Measurements from ENCODE around the gene BACH1.

The BACH1 gene

DNA sequence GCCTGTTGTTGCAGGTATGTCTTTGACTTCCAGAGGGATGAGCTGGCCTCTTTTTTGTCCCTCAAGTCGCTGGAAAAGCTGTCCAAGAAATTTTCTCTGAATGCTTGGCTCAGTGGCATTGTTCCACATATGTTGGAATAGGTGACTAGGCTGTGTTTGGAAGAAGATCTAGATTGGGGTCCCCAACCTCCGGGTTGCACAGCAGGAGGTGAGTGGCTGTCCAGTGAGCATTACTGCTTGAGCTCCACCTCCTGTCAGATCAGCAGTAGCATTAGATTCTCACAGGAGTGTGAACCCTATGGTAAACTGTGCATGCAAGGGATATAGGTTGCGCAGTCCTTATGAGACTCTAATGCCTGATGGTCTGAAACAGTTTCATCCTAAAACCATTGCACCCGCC, 18.1 kb downstream of the BACH1 start:
- Histone ChIP-seq H2AFZ (ENCODE audit: low read length) (no peak overlapping the region), H4K91ac (ENCODE audit: low read depth, low read length, poor library complexity) (no peak overlapping the region), H3K23ac (ENCODE audit: low read depth, low read length, poor library complexity) (no peak overlapping the region), H2BK5ac (ENCODE audit: low read length) (no peak overlapping the region), H2BK120ac (ENCODE audit: low read depth, low read length) (no peak overlapping the region), H3K4ac (ENCODE audit: low read length) (no peak overlapping the region), H3K79me1 (ENCODE audit: low read depth, low read length) (peaks cover 6% of the 10 kb centered on the region), H3K4me1 (ENCODE audit: control insufficient read depth in 2 of 2, insufficient read depth in 1 of 2, low read depth in 1 of 2, low read length in 2 of 2) (peaks cover 0 to 2% of the 10 kb centered on the region in 2 donors), H4K8ac (ENCODE audit: low read depth, low read length) (no peak overlapping the region), H3K14ac (ENCODE audit: low read length) (no peak overlapping the region), H3K4me2 (ENCODE audit: insufficient read depth, low read length, poor library complexity, severe bottlenecking) (no peak overlapping the region), H2BK15ac (ENCODE audit: low read length) (no peak overlapping the region), H3K4me3 (ENCODE audit: low read length in 2 of 2) (no peak overlapping the region), H3K9ac (ENCODE audit: low read depth, low read length, poor library complexity) (no peak overlapping the region), H2BK12ac (ENCODE audit: low read length) (no peak overlapping the region), H3K27ac (replicated peaks; ENCODE audit: low read length) (no peak overlapping the region), H2AK5ac (ENCODE audit: low read depth, low read length) (no peak overlapping the region), H3K9me3 (replicated peaks in 1 of 2; ENCODE audit: control insufficient read depth in 2 of 2, insufficient read depth in 1 of 2, low read depth in 1 of 2, low read length in 2 of 2) (peaks cover 2 to 16% of the 10 kb centered on the region in 2 donors), H3K36me3 (replicated peaks in 1 of 2; ENCODE audit: control insufficient read depth in 2 of 2, insufficient read depth in 2 of 2, low read length in 2 of 2) (peaks cover 4 to 13% of the 10 kb centered on the region in 2 donors), H3K27me3 (ENCODE audit: control insufficient read depth in 3 of 3, insufficient read depth in 3 of 3, low read depth in 1 of 3, low read length in 3 of 3) (no peaks in the 10 kb centered on the region), H3K18ac (ENCODE audit: low read length) (no peak overlapping the region)
- WGBS, 2 donors (ENCODE audit: extremely low coverage in 2 of 2, insufficient read length in 2 of 2, insufficient replicate concordance in 1 of 2), result no CpG with 5 or more reads among the region's 4 CpGs
- DNase-seq (ENCODE audit: low spot score), result no peak

DNA sequence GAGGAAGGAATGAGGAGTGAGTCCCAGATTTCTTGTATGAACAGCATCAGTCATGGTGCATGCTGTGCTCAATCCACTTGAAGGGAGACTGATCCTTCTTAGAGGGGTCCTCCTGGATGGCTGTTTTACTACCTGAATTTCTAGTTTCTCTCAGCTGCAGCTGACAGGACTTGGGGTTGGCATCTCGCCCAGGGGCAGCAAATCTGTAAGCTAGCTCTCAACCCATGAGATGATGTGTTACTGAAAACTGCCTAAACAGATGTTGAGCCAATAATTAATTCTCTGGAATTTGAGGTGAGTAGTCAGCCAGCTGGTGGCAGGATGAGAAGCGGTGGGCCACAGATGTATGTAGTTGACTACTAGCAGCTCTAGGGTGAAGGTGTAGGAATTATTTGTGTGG, 19.6 kb downstream of the BACH1 start:
- Histone ChIP-seq H3K9me3 (replicated peaks in 1 of 2; ENCODE audit: control insufficient read depth in 2 of 2, insufficient read depth in 1 of 2, low read depth in 1 of 2, low read length in 2 of 2) (peaks cover 2 to 8% of the 10 kb centered on the region in 2 donors), H2BK120ac (ENCODE audit: low read depth, low read length) (no peak overlapping the region), H3K4me1 (ENCODE audit: control insufficient read depth in 2 of 2, insufficient read depth in 1 of 2, low read depth in 1 of 2, low read length in 2 of 2) (peaks cover 0 to 2% of the 10 kb centered on the region in 2 donors), H2AFZ (ENCODE audit: low read length) (no peak overlapping the region), H2AK5ac (ENCODE audit: low read depth, low read length) (no peak overlapping the region), H3K9ac (ENCODE audit: low read depth, low read length, poor library complexity) (no peak overlapping the region), H3K4ac (ENCODE audit: low read length) (no peak overlapping the region), H3K27me3 (ENCODE audit: control insufficient read depth in 3 of 3, insufficient read depth in 3 of 3, low read depth in 1 of 3, low read length in 3 of 3) (no peaks in the 10 kb centered on the region), H2BK5ac (ENCODE audit: low read length) (no peak overlapping the region), H3K36me3 (replicated peaks in 1 of 2; ENCODE audit: control insufficient read depth in 2 of 2, insufficient read depth in 2 of 2, low read length in 2 of 2) (peaks cover 7 to 28% of the 10 kb centered on the region in 2 donors), H4K91ac (ENCODE audit: low read depth, low read length, poor library complexity) (no peak overlapping the region), H3K4me3 (ENCODE audit: low read length in 2 of 2) (no peak overlapping the region), H3K79me1 (ENCODE audit: low read depth, low read length) (peaks cover 6% of the 10 kb centered on the region), H3K14ac (ENCODE audit: low read length) (no peak overlapping the region), H2BK15ac (ENCODE audit: low read length) (no peak overlapping the region), H4K8ac (ENCODE audit: low read depth, low read length) (no peak overlapping the region), H3K4me2 (ENCODE audit: insufficient read depth, low read length, poor library complexity, severe bottlenecking) (no peak overlapping the region), H2BK12ac (ENCODE audit: low read length) (no peak overlapping the region), H3K18ac (ENCODE audit: low read length) (no peak overlapping the region), H3K23ac (ENCODE audit: low read depth, low read length, poor library complexity) (no peak overlapping the region), H3K27ac (replicated peaks; ENCODE audit: low read length) (no peak overlapping the region)
- WGBS, 2 donors (ENCODE audit: extremely low coverage in 2 of 2, insufficient read length in 2 of 2, insufficient replicate concordance in 1 of 2), result no CpG with 5 or more reads among the region's 2 CpGs
- DNase-seq (ENCODE audit: low spot score), result no peak

DNA sequence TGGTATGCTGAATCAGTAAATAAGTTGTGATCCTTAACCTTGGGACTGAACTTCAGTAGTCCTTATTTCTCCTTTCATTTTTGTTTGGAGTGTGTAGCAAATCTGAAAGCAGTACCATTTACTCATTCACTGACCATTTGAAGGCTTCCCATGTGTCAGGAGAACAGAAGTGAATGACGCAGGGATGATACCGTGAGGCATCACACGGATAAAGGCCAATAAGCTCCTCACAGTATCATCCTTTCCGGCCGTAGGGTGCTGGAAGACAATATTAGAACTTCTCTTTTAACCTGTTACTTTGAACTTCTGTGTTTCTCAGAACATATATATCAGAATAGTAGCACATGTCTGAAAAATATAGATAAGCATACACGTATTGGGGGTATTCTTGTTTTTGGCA, 21.3 kb downstream of the BACH1 start:
- H3K23ac ChIP-seq (ENCODE audit: low read depth, low read length, poor library complexity), result no peak overlapping the region
- DNase-seq (ENCODE audit: low spot score), result no peak
- H3K36me3 ChIP-seq (replicated peaks in 1 of 2; ENCODE audit: control insufficient read depth in 2 of 2, insufficient read depth in 2 of 2, low read length in 2 of 2), result peaks cover 9 to 39% of the 10 kb centered on the region in 2 donors
- H3K18ac ChIP-seq (ENCODE audit: low read length), result no peak overlapping the region
- H2BK5ac ChIP-seq (ENCODE audit: low read length), result no peak overlapping the region
- H3K9ac ChIP-seq (ENCODE audit: low read depth, low read length, poor library complexity), result no peak overlapping the region
- H3K9me3 ChIP-seq (replicated peaks in 1 of 2; ENCODE audit: control insufficient read depth in 2 of 2, insufficient read depth in 1 of 2, low read depth in 1 of 2, low read length in 2 of 2), result peaks cover 2 to 8% of the 10 kb centered on the region in 2 donors
- no peak overlapping the region for H2AFZ ChIP-seq (ENCODE audit: low read length)
- no peak overlapping the region for H2AK5ac ChIP-seq (ENCODE audit: low read depth, low read length)
- peaks cover 6% of the 10 kb centered on the region for H3K79me1 ChIP-seq (ENCODE audit: low read depth, low read length)
- H3K14ac ChIP-seq (ENCODE audit: low read length), result no peak overlapping the region
- H3K4me3 ChIP-seq (ENCODE audit: low read length in 2 of 2), result no peak overlapping the region
- peak overlapping the region; percentile 94 for H4K8ac ChIP-seq (ENCODE audit: low read depth, low read length)
- H2BK12ac ChIP-seq (ENCODE audit: low read length), result no peak overlapping the region
- H2BK15ac ChIP-seq (ENCODE audit: low read length), result no peak overlapping the region
- no CpG with 5 or more reads among the region's 6 CpGs for WGBS, 2 donors (ENCODE audit: extremely low coverage in 2 of 2, insufficient read length in 2 of 2, insufficient replicate concordance in 1 of 2)
- H3K4me1 ChIP-seq (ENCODE audit: control insufficient read depth in 2 of 2, insufficient read depth in 1 of 2, low read depth in 1 of 2, low read length in 2 of 2), result peaks cover 0 to 2% of the 10 kb centered on the region in 2 donors
- H3K27me3 ChIP-seq (ENCODE audit: control insufficient read depth in 3 of 3, insufficient read depth in 3 of 3, low read depth in 1 of 3, low read length in 3 of 3), result no peaks in the 10 kb centered on the region
- H3K27ac ChIP-seq (replicated peaks; ENCODE audit: low read length), result no peak overlapping the region
- H3K4me2 ChIP-seq (ENCODE audit: insufficient read depth, low read length, poor library complexity, severe bottlenecking), result no peak overlapping the region
- no peak overlapping the region for H3K4ac ChIP-seq (ENCODE audit: low read length)
- H2BK120ac ChIP-seq (ENCODE audit: low read depth, low read length), result no peak overlapping the region
- no peak overlapping the region for H4K91ac ChIP-seq (ENCODE audit: low read depth, low read length, poor library complexity)

- no peak overlapping the region for H2BK12ac ChIP-seq (ENCODE audit: low read length)
- peaks cover 2 to 8% of the 10 kb centered on the region in 2 donors for H3K9me3 ChIP-seq (replicated peaks in 1 of 2; ENCODE audit: control insufficient read depth in 2 of 2, insufficient read depth in 1 of 2, low read depth in 1 of 2, low read length in 2 of 2)
- H2BK15ac ChIP-seq (ENCODE audit: low read length), result no peak overlapping the region
- H3K36me3 ChIP-seq (replicated peaks in 1 of 2; ENCODE audit: control insufficient read depth in 2 of 2, insufficient read depth in 2 of 2, low read length in 2 of 2), result peaks cover 9 to 51% of the 10 kb centered on the region in 2 donors
- no peak overlapping the region for H4K8ac ChIP-seq (ENCODE audit: low read depth, low read length)
- H3K27ac ChIP-seq (replicated peaks; ENCODE audit: low read length), result no peak overlapping the region
- no peak overlapping the region for H3K9ac ChIP-seq (ENCODE audit: low read depth, low read length, poor library complexity)
- peaks cover 6% of the 10 kb centered on the region for H3K79me1 ChIP-seq (ENCODE audit: low read depth, low read length)
- H2AFZ ChIP-seq (ENCODE audit: low read length), result no peak overlapping the region
- no peak overlapping the region for H2BK5ac ChIP-seq (ENCODE audit: low read length)
- WGBS, 2 donors (ENCODE audit: extremely low coverage in 2 of 2, insufficient read length in 2 of 2, insufficient replicate concordance in 1 of 2), result no CpG with 5 or more reads among the region's 11 CpGs
- H2AK5ac ChIP-seq (ENCODE audit: low read depth, low read length), result no peak overlapping the region
- H4K91ac ChIP-seq (ENCODE audit: low read depth, low read length, poor library complexity), result no peak overlapping the region
- no peak overlapping the region for H3K4me2 ChIP-seq (ENCODE audit: insufficient read depth, low read length, poor library complexity, severe bottlenecking)
- H3K4ac ChIP-seq (ENCODE audit: low read length), result no peak overlapping the region
- H3K23ac ChIP-seq (ENCODE audit: low read depth, low read length, poor library complexity), result no peak overlapping the region
- DNase-seq (ENCODE audit: low spot score), result no peak
- H3K4me1 ChIP-seq (ENCODE audit: control insufficient read depth in 2 of 2, insufficient read depth in 1 of 2, low read depth in 1 of 2, low read length in 2 of 2), result no peaks in the 10 kb centered on the region
- H2BK120ac ChIP-seq (ENCODE audit: low read depth, low read length), result no peak overlapping the region
- no peak overlapping the region for H3K4me3 ChIP-seq (ENCODE audit: low read length in 2 of 2)
- H3K14ac ChIP-seq (ENCODE audit: low read length), result no peak overlapping the region
- H3K18ac ChIP-seq (ENCODE audit: low read length), result no peak overlapping the region
- H3K27me3 ChIP-seq (ENCODE audit: control insufficient read depth in 3 of 3, insufficient read depth in 3 of 3, low read depth in 1 of 3, low read length in 3 of 3), result no peaks in the 10 kb centered on the region
Observed at GRCh38 chr21:29321217-29321616, 22.5 kb downstream of the BACH1 start.
